Amniotic stem cell (primary cell): ENCODE measurements around the gene ARL6IP4.
"Not testable (repeated sequence)": the region's sequence is repeated elsewhere in the genome, so short reads cannot be mapped to it uniquely, and the experiment has no call there.

Experiments
- DNase-seq: peaks from one replicate; lab custom pipeline; 2025; lab: John Stamatoyannopoulos, UW

The ARL6IP4 gene

DNA sequence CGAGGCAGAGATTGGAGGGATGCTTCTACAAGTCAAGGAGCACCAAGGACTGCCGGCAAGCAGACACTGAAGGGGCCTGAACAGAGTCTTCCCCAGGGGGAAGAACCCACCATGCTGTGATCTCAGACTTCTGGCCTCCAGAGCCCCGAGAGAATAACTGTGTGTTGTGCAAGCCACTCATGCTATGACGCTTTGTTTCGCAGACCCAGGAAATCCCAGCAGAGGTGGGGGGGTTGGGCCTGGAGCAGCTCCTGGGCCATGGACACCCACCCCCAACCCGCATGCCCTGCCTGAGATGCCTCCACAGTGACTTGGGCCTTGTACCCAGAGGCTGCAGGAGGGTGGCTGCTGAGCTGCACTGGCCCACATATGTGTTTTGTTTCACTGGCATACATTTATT lies 31.2 kb downstream of the ARL6IP4 start:
- no peak for DNase-seq

DNA sequence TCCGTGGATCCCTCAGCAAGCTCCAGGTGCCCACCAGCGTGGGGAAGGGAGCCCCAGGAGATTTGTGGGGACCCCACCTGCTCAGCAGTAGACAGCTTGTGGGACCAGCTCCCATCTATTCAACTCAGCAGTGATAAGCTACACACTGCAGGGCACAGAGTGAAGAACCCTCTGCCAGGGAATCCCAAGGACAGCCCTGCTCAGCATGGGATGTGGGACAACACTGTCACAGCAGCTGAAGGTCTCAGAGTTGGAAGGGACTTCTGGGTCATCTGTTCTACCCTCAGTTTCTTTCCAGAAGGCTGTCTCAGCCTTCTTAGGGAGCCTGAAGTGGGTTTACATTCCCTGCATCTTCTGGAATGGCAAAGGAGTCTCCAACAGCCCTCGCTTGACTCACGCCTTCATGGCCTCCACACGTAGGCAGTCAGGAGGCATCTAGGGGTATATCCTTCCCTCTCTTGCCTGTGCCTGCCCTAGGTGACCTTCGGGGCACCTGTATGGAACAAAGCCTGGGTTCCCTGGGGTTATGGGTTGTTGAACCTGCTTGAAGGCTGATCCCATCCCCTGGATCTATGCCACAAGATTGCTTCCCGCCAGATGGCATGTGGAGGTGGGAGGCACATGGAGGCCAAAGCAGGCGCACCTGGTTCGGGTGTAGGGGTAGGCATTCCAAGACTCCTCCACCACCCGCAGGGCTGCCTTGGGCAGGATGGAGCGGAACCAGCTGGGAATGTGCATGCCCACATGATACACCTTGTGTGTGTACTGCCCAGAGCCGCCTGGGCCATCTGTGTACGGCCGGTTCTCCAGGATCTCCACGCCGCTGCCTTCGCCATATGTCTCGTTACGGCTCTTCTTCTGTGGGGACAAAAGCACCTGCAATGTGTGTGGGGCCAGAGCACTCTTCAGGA lies 33.0 kb downstream of the ARL6IP4 start:
- no peak for DNase-seq

DNA sequence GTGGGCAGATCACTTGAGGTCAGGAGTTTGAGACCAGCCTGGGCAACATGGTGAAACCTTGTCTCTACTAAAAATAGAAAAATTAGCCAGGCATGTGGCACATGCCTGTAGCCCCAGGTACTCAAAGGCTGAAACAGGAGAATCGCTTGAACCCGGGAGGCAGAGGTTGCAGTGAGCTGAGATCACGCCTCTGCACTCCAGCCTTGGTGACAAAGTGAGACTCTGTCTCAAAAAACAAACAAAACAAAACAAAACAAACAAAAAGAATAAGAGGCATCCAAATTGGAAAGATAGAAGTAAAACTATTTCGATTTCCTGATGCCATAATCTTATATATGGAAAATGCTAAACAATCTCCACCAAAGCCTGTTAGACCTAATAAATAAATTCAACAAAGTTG lies 34.0 kb downstream of the ARL6IP4 start:
- DNase-seq = not testable (repeated sequence)

DNA sequence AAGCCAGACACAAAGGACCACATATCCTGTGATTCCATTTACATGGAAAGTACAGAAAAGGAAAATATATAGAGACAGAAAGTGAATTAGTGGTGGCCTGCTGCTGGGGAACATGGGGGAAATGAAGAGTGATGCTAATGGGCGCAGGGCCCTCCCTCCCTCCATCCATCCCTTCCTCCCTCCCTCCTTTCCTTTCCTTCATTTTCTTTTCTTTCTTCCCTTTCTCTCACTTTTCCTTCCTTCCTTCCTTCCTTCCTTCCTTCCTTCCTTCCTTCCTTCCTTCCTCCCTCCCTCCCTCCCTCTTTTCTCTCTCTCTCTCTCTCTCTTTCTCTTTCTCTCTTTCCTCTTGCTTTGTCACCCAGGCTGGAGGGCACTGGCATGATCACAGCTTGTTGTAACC lies 37.3 kb downstream of the ARL6IP4 start:
- DNase-seq = no peak

DNA sequence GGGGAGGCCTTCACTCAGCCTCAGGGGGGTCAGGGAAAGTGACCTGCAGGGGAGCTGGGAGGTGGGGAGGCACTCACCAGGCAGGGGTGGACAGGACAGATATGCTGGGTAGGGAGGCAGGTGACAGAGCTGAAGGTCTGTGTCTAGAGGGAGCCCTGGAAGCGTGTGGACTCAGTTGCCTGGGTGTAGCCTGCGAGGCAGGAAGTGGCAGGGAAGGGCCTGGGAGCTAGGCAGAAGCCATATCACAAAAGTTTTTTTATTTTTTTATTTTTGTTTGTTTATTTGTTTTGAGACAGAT lies 39.3 kb downstream of the ARL6IP4 start:
- DNase-seq = no peak

DNA sequence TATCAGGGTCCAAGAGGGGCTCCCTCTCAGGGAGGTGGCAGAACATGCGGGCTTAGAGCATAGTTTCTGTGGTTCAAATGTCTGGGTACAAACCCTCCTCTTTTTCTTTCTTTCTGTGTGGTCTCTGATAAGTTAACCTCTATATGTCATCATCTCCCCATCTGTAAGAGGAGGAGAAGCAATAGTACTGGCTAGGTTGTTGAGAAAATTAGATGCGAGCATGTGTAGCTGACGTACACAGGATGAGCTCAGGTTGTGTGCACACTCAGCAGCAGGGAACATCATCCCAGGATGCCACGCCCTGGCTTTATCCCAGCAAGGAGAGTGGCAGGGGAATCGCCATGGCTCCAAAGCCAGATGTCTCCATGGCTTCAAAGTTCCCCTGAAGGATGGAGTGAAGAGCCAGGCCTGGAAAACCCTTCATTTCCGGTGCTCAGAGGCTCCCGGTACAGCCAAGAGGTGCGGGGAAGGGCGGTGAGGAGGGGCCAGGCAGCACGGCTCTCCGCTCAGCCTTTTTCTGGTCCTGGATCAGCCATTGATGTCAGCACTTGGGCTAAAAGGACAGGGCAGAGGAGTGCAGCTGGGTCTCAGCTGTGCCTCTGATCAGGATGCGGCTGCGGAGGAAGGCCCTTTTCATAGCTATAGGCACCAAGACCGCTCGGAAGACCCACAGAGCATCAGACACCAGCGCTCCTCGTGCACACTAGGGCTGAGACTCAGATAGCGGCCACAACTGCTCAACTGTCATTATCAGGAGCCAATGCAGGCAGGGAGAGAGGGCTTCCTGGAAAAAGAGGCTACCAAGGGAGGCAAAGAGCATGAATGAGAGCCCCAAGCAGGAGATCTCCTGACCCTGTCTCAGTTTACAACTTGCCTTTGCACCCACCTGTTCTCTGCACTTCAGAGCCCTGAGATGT lies 41.5 kb downstream of the ARL6IP4 start:
- no peak for DNase-seq

DNA sequence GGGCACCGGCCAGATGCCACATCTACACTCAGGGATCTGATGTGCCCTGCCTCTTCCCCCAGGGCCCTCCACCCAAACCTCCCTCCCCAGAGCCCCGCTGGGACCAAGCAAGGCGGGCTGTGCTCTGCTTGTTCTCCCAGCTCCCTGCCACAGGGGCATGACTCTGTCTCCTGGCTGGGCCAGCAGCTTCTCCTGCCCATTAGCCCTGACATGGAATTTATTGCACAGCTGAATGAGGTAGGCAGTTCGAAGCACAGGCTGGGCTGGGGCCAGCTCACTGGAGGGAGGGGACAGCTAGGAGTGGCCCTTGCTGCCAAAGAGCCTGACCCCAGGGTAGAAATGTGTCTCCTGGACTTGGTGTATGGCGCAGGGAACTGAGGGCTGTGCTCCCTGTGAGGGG lies 42.4 kb downstream of the ARL6IP4 start:
- DNase-seq = no peak

DNA sequence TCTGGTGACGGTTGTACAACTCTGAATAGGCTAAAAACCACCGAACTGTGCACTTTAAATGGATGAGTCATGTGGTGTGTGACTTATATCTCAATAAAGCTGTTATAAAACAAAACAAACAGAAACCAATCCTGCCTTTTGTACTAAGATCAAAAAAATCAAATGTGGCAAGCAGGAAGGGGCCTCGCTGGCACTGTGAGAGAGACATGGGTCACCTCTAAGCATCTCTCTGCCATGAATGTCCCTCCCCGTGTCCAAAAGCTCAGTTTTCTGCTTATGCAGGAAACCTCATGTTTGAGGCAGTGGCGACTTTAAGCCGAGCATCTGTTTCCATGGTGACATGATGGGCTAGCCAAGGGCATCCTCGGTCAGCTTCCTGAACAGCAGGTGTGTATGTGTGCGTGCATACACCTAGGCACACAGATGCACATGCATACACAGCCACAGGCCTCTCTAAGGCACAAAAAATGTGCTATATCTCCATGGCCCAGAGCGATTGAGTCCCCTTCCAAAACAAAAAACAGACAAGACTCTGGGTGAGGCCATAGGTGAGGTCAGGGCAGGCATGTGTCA lies 44.4 kb downstream of the ARL6IP4 start:
- DNase-seq = no peak

DNA sequence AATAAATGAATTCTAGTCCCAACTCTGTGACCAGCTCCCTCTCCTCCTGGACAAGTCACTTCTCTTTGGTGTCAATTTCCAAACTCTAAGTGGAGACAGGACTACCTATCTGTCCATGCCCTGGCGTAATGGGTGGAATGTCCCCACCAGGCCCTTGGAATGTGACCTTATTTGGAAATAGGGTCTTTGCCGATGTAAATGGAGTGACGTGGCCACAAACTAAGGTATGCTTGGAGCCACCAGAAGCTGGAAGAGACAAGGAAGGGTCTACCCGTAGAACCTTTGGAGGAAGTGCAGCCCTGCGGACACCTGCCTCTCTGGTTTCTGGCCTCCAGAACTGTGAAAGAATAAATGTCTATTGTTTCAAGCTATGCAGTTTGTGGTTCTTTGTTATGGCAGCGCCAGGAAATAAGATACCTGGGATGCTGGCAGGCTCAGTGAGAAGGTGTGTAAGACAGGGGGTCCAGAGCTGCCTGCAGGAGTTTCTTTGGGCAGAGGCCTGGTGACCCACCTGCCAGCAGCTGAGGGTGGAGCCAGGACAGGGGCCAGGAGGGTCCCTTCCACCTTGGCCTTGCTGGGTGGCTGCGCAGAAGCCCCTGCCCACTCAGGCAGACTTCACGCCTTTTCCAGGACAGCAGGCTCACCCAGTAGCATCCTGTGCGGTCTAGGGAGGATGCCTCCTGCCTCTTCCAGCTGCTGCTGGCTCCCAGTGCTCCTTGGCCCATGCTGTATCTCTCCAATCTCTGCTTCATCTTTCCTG lies 45.8 kb downstream of the ARL6IP4 start:
- DNase-seq = no peak

DNA sequence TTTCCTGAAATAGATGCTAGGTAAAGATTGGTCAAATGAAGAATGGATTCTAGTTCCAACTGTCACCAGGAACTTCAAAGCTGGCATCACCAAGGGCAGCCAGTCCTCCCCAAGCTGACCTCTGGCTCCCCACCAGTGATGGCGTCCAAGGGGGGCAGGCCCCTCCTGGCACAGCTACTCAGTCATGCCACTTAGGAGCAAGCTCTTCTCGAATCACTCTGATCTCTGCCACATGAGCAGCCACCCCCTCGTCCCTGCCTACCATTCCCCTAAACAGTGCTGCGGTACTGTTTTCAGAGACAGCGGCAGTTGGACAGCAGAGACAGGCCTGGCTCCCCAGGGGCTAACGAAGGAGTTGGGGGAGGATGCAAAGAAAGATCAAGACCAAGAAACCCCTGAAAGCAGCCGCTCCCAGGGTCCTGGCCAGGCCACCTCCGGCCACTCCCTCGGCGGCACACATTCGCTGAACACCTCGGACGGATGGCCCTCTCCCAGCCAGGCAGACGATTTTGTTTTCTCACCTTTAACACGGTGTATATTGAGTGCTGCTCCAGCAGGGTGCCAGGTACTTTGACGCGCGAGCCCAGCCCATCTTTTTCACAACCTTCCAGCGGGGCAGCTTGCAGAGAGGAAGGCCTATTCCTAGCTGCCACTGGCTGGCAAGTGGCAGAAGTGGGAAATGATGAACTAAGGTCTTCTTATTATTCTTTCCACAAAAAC lies 47.4 kb downstream of the ARL6IP4 start:
- DNase-seq = no peak

DNA sequence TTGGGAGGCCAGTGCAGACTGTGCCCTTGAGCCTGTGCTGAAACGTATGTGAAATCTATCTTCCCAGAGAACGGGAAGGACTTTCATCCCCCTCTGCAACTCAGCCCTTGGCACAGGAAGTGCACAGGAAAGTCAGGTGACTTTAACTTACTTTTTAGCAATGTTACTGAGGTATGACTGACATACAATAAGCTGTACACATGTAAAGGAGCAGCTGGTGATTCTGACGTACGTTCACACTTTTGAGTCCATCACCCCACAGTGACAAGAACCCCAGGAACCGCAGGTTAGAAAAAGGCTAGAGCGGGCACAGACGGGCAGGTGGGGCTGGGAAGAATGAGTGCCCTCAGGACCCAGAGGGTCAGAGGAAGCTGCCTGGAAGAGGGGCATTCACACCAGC lies 48.0 kb downstream of the ARL6IP4 start:
- DNase-seq = no peak

DNA sequence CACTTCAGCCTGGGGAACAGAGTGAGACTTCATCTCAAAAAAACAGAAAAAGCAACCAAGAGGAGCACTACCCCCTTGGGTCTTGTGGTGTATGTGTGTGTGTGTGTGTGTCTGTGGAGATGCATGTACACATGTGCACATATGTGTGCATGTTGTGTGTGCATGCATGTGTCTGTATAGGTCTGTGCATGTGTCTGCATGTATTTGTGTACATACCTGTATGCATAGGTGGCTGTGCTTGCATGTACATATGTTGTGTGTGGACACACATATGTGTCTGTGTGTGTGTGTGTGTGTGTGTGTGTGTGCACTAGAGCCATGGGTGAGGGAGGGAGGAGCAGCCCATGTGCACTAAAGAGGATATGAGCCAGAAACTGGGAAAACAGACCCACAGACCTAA lies 49.1 kb downstream of the ARL6IP4 start:
- no peak for DNase-seq

DNA sequence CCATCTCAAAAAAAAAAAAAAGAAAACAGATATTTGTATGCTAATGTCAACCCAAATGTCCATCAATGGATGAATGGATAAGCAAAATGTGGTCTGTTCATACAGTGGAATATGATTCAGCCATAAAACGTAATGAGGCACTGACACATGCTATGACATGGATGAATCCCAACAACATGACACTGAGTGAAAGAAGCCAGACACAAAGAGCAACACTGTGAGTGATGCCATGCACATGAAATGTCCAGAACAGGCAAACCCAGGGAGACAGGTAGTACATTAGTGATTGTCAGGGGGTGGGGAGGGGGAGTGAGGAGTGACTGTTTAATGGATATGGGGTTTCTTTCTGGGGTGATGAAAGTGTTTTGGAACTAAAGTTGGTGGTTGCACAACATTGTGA lies 50.2 kb downstream of the ARL6IP4 start:
- no peak for DNase-seq

DNA sequence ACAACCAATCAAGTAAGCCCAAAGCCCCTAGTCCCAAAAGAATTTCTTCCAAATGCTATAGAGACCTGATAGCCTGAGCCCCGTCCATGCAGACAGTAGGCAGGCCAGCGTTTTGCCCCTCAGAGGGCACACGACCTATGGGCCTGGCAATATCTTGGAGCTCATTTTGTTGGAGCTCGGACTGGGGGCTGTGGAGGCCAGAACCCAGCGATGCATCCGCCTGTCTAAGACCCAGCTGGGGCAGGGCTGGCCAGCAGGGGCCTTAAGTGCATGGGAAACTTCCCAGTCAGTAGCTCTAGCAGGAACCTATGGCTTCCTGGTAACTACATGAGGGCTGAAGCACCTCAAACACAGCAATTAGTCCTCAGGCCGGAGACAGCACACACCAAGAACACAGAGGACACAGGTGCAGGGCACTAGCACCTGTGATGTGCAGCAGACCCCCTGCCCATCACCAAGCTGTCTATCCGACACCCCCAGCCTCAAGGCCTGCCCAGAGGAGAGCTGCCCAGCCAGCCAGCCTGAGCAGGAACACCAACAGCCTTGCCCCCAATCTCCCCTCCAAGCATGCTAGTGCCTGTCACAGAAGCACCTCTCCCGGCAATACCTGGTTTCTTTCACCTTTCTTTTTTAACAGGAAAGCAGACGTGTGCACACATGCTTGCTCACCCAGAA lies 50.8 kb downstream of the ARL6IP4 start:
- no peak for DNase-seq
